GM19035 (cell line): ENCODE data around the gene TBX10.
"Not testable (repeated sequence)": the region's sequence is repeated elsewhere in the genome, so short reads cannot be mapped to it uniquely, and the experiment has no call there.

Experiments used
- ATAC-seq: cut with Tn5 transposase; IDR thresholded peaks from one replicate; pipeline ENCODE4 v1.9.1; 2021; ENCODE audit not compliant: unreplicated experiment

TBX10 gene

DNA sequence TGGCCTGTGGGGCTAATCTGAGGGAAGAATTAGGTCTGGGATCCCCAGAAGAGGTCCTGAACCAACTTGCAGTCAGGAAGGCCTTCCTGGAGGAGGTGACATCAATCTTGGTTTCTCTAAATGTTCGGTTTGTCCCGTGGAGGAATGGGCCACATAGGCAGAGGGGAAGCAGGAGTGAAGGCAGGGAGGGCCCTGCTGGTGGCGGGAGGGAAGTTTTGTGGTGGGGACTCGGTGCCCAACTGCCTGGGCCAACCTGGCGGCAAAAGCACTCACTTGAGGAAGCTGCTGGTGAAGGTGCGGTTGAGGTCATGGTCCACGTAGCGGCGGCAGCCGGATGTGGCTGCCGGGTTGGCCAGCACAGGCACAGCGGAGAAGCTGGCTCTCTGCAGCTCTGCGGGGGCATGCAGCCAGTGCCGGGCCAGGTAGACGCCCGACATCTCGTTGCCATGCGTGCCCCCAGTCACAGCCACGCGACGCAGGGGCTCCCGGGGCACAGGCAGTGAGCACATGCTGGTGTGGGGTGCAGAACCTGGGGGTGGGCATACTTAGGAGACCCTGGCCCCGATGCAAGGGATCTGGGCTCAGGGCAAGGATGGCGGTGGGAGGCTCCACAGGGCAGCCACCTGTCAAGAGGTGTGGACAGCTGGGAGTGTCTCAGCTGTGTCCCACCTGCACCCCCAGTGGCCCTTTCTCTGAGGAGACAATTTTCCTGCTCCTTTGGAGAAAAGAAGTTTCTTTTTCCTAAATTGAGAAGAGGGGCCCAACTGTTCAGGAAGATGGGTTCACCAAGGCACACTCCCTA, 7.2 kb upstream of the TBX10 start:
- ATAC-seq: no peak

DNA sequence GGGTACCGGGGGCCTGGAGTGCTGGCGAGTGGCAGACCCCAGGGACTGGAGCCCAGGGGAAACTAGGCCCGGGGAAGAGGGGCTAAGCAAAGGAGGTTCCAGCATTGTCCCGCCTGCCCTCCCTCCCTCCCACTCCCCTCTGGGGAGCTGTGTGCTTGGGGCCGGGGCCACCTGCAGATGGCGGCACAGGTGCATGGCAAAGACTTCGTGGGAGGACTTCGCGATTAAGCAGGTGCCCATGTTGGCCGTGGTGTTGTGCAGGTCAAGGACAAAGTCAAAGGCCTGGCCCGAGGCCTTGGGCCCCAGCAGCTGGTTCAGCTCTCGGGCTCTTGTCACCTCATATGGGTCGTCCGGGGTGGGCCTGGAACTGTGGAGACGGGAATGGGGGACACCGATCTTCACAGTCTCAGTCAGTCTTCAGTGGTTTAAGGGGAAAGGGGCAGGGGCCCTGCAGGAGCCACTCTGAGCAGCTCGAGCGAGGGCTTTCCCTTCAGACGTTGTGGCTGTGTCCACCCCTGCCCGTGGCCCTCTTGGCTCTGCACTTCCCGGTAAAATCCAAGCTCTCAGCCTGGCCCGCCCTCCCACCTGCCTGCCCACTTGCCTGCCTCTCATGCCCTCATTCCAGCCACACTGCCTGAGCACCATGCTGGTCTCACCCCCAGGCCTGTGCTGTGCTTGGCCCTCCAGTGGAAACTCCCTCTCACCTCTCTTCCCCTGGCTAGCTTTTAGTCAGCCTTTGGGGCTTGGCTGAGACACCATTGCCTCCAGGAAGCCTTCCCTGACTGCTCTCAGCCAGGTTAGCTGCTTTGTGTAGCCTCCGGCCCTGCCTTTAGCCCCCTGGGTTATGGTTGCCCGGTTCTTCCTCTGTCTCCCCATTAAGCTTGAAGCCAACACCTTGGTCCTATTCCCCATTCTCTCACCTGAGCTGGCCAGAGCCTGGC, 6.2 kb upstream of the TBX10 start:
- no peak for ATAC-seq

DNA sequence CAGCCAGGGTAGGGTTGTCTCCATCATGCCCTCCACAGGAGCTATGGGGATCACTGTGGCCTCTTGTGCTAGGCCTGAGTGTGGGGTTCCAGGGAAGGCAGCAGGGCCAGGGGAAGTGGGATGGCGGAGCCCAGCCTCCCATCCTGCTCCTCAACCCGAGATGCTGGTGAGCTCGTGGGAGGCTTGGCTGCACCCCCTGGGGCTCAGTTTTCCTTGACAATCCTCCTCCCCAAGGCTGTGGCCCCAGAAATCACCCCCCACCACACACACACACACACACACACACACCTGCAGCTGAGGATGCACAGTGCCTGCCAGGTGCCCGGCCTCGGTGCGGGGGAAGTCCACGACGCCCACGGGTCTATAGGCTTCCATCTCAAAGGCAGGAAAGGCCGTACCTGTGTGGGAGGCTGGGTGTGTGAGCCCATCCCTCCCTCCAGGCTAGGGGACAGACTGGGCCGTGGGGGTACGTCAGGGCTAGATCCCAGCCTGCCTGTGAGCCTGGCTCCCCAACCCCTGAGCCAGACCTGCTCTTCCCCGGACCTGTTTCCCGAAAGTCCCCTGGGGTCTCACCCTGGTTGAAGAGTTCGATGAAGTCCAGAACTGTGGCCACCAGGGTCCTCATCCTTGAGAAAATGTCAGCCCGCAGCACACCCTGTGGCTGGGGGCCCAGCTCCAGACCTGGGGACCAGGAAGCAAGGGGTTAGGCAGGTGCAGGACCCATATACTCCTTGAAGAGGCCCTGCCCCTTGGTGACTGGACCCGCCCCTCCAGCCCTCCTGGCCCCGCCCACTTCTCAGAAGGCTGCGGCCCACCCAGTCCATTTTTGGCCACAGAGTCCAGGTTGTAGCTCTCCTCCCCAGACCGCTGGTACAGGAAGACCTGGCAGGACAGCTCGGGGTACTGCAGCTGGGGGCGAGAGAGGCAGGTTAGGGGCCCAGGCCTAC, 5.2 kb upstream of the TBX10 start:
- no peak for ATAC-seq

DNA sequence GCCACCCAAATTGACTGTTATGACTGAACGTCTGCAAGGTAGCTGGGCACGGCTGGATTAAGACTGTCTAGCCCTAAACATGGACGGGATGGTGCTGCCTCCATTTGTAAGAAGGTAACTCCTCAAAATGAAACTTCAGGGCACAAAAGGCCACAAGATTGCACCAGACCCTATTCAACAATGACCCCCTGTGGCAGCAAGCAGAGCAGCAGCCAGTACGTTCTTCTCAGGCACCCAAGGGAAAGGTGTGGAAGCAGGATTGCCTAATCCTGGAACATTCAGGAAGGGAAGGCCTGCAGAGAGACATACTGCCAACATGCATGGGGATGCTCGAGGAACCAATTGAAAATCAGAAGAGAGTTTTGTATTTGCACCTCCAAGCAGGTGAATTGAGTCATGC, 4.5 kb upstream of the TBX10 start:
- no peak for ATAC-seq

- no peak for ATAC-seq
These were observed 2.9 kb upstream of the TBX10 start for GRCh38 chr11:67642173-67643120.

- ATAC-seq: no peak
These were observed 2.0 kb upstream of the TBX10 start for GRCh38 chr11:67641338-67642172.

DNA sequence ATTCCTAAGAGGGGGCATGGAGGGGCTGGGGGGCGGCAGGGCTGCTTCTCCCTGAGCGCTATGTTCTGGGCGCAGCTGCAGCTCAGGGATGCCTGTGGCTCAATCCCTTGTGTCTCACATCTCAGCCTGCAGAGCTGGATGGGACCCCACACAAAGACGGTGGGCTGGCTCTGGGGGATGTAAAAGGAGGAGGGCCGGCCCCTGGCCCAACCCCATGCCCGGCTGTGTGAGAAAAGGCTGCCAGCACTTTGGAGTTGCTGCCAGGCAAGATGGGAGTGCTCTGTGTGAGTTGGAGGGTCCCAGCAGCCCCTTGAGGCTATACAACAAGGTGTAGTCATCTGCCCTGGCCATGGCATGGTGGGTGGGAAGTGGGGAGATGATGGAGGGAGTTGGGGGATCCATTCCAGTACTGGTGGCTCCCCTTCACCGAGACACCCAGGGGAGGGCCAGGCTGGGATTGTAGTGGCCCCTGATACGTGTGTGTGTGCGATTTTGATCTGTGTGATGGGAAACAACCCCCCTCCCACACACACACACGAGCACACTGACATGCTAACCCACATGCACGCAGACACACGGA, 1.3 kb upstream of the TBX10 start:
- no peak for ATAC-seq

- no peak for ATAC-seq
These were observed 626 bp upstream of the TBX10 start for GRCh38 chr11:67640021-67640757.

DNA sequence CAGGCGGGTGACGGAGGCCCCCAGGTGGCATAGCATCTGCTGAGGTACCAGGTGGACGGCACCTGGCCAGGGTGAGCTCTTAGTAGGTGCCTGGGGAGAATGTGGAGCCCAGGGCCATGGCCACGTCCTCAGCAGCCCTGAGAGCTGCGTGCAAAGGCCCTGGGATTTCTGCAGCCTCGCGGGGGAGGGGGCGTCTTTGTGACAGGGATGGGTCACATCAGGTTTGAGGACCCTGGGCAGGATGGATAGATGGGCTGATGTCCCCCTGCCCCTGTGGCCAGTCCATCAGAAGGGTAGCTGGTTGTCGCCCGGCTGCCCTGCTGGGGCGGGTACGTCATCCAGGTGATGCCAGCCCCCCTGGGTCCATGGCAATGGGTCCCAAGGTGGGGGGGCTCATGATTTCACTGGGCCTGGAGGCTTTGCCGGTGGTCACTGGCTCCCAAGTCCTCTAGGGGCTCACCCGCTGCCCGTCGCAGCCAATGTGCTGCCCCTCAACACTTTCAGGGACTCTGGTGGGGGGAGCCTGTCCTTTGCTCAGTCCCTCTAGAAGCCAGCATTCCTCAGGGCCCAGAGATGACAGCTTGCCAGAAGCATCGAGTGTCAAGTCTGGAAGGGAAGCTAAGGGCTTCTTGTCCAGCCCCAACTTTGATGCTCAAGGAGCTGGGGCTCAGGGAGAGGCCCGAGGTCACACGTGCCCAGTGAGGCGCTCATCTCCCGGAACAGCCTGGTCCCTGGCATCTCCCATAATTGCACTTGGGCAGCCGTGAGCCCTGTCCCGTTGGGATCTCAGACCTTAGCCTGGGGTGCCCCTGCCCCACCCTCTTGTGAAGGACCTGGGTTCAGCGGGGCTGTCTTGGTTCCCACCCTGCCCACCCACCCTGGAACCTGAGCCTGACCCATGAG, 777 bp downstream of the TBX10 start:
- ATAC-seq: no peak

DNA sequence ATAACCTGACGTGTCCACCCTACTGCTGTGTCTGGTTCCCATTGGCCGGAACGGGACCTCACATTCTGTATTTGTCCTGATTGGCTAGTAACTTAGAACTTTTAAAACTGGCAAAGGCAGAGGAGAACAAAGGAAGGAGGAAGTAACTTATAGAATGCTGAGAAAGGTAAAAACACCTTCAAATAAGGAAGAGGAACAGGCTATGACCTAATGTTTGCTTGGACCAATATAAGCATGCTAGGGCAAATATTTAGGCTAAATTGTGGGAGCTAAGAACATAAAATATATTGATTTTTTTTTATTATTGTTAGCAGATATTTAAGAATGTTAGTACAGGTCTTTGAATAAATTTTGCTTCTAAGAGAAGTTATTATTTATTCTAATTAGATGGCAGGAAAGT, 2.1 kb downstream of the TBX10 start:
- ATAC-seq: not testable (repeated sequence)

- ATAC-seq: no peak
These were observed 2.6 kb downstream of the TBX10 start for GRCh38 chr11:67636962-67637361.

GRCh38 chr11:67635231-67635521, 4.4 kb downstream of the TBX10 start:
- ATAC-seq: no peak

DNA sequence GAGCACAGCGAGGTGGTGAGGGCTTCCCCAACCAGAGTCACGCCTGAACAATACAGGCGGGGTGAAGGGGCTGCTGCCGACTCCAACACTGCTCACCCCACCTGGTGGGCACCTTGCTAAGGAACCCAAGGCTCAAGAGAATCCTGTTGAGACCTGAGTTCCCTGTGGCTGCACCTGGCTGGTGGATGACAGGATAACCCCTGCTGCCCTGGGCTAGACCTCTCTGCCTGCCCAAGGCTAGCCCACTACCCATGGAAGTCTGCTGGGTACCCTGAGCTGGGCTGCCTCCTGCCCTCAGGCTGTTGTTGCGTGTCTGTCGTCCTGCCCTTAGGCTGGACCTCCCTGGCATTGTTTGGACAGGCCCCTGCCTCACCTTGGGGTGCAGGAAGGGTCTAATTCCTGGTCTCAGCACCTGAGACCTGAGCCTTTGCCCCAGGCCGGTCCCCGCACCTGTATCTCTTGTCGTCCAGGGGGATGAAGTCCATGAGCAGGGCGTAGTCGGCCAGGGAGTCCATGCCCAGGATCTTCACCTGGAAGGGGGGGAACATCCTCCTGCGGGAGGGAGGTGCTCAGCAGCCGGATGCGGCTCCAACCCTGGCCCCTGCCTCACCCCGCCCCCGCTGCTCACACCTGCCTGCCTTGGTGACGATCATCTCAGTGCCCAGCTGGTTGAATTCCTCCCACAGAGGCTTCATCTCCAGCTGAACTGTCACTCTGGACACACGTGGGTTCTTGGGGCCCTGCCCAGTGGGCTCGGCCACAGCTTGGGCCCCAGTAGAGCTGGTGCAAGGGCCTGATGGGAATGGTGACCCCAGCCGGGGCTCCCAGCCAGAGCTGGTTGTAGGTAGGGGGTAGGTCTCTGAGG, 5.0 kb downstream of the TBX10 start:
- no peak for ATAC-seq

DNA sequence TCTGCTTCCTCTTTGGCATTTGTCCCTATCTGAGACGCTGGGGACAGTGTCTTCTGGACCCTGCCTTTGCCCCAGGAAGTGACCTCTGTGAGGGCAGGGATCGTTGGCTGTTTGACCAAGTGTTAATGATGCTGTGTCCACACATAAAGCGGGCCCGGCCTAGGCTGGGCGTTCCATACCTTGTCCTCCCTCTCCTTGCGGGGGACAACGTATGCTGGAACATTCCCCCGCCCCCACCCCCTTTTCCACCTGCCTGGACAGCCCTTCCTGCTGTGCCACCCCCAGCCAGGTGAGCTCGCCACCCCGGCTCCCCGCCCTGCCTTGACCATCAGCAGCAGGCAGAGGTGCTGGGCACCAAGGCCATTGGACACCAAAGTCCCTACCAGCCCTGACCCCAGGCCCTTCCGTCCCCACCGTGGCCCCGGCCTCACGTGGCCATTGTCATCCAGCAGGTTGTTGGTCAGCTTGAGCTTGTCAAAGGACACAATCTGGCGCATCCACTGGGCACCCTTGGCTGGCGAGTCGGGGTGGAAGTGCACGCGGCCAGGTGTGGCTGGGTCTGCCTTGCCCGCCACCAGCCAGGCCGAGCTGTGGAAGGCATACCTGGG, 5.7 kb downstream of the TBX10 start:
- no peak for ATAC-seq

DNA sequence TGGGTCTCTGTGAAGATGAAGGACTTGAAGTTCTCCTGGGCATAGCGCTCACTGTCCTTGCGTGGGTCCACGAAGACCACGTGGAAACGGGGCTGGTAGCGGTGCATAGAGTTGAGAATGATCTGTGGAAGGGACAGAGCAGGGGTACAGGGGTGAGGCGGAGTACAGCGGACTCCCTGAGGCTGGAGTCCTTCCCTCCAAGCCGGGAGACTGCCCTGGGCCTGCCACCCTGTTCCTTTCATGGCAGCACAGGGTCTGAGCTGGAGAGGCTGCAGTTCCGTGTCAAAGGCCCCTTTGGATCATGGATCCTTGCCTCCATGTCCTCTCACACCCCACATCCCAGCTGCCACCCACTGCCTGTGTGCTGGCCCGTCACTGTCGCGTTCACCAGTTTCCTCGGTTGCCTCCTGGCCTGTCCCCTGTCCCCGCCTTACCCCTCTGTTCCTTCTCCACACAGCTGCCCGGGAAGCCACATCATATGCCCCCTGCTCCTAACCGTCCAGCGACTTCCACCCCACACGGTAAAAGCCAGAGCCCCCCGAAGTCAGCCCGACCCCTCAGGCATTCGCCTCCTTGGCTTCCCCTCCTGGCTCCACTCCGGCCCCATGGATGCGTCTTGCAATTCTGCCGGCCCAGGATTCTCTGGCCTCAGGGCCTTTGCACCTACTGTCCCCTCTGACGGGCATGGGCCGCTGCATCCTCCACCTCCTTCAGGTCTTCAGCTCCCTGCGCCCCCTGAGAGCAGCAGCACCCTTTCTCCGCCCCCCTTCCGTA, 6.4 kb downstream of the TBX10 start:
- ATAC-seq: no peak
